Activated naive CD4-positive, alpha-beta T cell treated with anti-CD3 and anti-CD28 coated beads, Interleukin-2, amount 10 ng/mL, durations not matched to agents 7 days and 5 days (primary cell): ENCODE measurements around the gene NALCN.
A peak's percentile ranks its signal among the peaks of the same experiment; 100 is the strongest.

Experiments
- CTCF ChIA-PET: fragments of 350-600 bp; sonication (Branson Sonifier 250); formaldehyde crosslinking; loops from one replicate; lab custom pipeline; 2021; ENCODE audit warnings: antibody characterized with exemption; lab: Charles Lee
- DNase-seq: peaks from one replicate; pipeline ENCODE4 v3.0.0-alpha.2; 2020
- H3K27ac Mint-ChIP-seq: one replicate; pipeline ENCODE4 v1.8.0; 2021; ENCODE audit warnings: mild to moderate bottlenecking, moderate library complexity, mixed read lengths
- H3K27me3 Mint-ChIP-seq: one replicate; pipeline ENCODE4 v1.8.0; 2021; ENCODE audit warnings: mild to moderate bottlenecking, mixed read lengths
- H3K36me3 Mint-ChIP-seq: one replicate; pipeline ENCODE4 v1.8.0; 2021; ENCODE audit warnings: mixed read lengths
- H3K4me1 Mint-ChIP-seq: one replicate; pipeline ENCODE4 v1.8.0; 2021; ENCODE audit warnings: mixed read lengths
- H3K4me3 Mint-ChIP-seq: one replicate; pipeline ENCODE4 v1.8.0; 2021; ENCODE audit warnings: mild to moderate bottlenecking, moderate library complexity, mixed read lengths
- H3K9me3 Mint-ChIP-seq: one replicate; pipeline ENCODE4 v1.8.0; 2021; ENCODE audit warnings: mixed read lengths

NALCN gene

GRCh38 chr13:101301053-101301452 is 115.3 kb downstream of the NALCN start:
- no peak overlapping the region for H3K27ac Mint-ChIP-seq
- H3K36me3 Mint-ChIP-seq: no peaks in the 10 kb centered on the region
- no peak overlapping the region for H3K4me3 Mint-ChIP-seq
- H3K27me3 Mint-ChIP-seq: peaks cover 4% of the 10 kb centered on the region
- no peak for DNase-seq
- H3K9me3 Mint-ChIP-seq: no peaks in the 10 kb centered on the region
- CTCF ChIA-PET: no interaction called here
- H3K4me1 Mint-ChIP-seq: no peaks in the 10 kb centered on the region

GRCh38 chr13:101300531-101300930 is 115.8 kb downstream of the NALCN start:
- Mint-ChIP-seq H3K9me3 (no peaks in the 10 kb centered on the region), H3K4me1 (no peaks in the 10 kb centered on the region), H3K27me3 (peaks cover 4% of the 10 kb centered on the region), H3K36me3 (no peaks in the 10 kb centered on the region), H3K4me3 (no peak overlapping the region), H3K27ac (no peak overlapping the region)
- CTCF ChIA-PET: interaction anchor here (1.2 kb wide), 1 partner anchor 156 kb away, joined by 3 read pairs; no protein-coding TSS in a partner anchor
- no peak for DNase-seq

DNA sequence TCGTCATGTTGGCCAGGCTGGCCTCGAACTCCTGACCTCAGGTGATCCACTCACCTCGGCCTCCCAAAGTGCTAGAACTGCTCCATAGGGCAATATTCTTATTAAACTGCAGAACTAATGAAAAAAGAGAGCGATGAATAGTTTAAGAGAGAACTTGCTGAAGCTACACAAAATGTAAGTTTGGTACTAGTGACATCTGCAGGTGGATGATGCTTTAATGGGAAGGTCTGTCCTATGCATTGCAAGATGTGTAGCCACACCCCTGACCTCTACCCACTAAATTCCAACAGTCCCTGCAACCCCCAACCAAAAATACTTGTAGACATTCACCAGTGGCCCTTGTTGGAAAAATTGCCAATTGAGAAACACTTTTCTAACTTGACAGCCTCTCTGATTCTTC is 117.8 kb downstream of the NALCN start:
- CTCF ChIA-PET: interaction anchor here (1.3 to 1.8 kb wide), 2 partner anchors 148 to 154 kb away, joined by 4 to 9 read pairs; no protein-coding TSS in a partner anchor

GRCh38 chr13:101297794-101298193 is 118.5 kb downstream of the NALCN start:
- CTCF ChIA-PET: interaction anchor here (1.3 to 1.8 kb wide), 2 partner anchors 147 to 153 kb away, joined by 4 to 9 read pairs; no protein-coding TSS in a partner anchor
- Mint-ChIP-seq H3K27me3 (peaks cover 4% of the 10 kb centered on the region), H3K4me1 (no peaks in the 10 kb centered on the region), H3K4me3 (no peak overlapping the region), H3K27ac (no peak overlapping the region), H3K36me3 (no peaks in the 10 kb centered on the region), H3K9me3 (no peaks in the 10 kb centered on the region)
- no peak for DNase-seq

More for the DNA sequence above, 117.8 kb downstream of the NALCN start:
- no peak for DNase-seq
- H3K27me3 Mint-ChIP-seq: peaks cover 4% of the 10 kb centered on the region
- H3K27ac Mint-ChIP-seq: no peak overlapping the region
- H3K4me1 Mint-ChIP-seq: no peaks in the 10 kb centered on the region
- no peaks in the 10 kb centered on the region for H3K36me3 Mint-ChIP-seq
- no peaks in the 10 kb centered on the region for H3K9me3 Mint-ChIP-seq
- no peak overlapping the region for H3K4me3 Mint-ChIP-seq

DNA sequence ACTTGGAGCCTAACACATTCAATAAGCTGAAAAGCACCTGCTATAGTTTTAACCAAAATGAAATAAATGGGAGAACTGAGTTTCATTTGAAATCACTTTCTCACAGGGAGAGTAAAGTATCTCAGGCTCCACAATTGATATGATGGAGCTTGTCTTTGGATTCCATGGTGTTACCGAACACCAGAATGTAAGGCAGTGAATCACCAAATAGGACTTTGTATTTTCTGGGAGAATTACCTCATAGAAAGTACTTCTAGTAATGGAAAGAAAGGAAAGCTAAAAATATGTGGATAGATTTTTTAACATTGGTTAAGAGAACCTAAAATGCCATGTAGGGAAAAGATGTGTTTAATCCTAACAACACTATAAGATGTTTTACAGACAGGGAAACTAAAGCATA is 123.6 kb downstream of the NALCN start:
- H3K4me1 Mint-ChIP-seq: no peaks in the 10 kb centered on the region
- no peaks in the 10 kb centered on the region for H3K36me3 Mint-ChIP-seq
- H3K9me3 Mint-ChIP-seq: no peaks in the 10 kb centered on the region
- CTCF ChIA-PET: no interaction called here
- no peak overlapping the region for H3K4me3 Mint-ChIP-seq
- no peak overlapping the region for H3K27ac Mint-ChIP-seq
- no peak for DNase-seq
- no peaks in the 10 kb centered on the region for H3K27me3 Mint-ChIP-seq

- H3K9me3 Mint-ChIP-seq: no peaks in the 10 kb centered on the region
- CTCF ChIA-PET: interaction anchor here (1.0 kb wide), 1 partner anchor 147 kb away, joined by 3 read pairs; no protein-coding TSS in a partner anchor
- no peak overlapping the region for H3K4me3 Mint-ChIP-seq
- no peak for DNase-seq
- H3K4me1 Mint-ChIP-seq: no peaks in the 10 kb centered on the region
- no peaks in the 10 kb centered on the region for H3K36me3 Mint-ChIP-seq
- no peaks in the 10 kb centered on the region for H3K27me3 Mint-ChIP-seq
- no peak overlapping the region for H3K27ac Mint-ChIP-seq
These were observed 124.4 kb downstream of the NALCN start for GRCh38 chr13:101291646-101292515.

GRCh38 chr13:101291206-101291605 is 125.1 kb downstream of the NALCN start:
- H3K27me3 Mint-ChIP-seq: no peaks in the 10 kb centered on the region
- CTCF ChIA-PET: no interaction called here
- no peak overlapping the region for H3K27ac Mint-ChIP-seq
- H3K36me3 Mint-ChIP-seq: no peaks in the 10 kb centered on the region
- DNase-seq: no peak
- H3K9me3 Mint-ChIP-seq: no peaks in the 10 kb centered on the region
- H3K4me1 Mint-ChIP-seq: no peaks in the 10 kb centered on the region
- H3K4me3 Mint-ChIP-seq: no peak overlapping the region

DNA sequence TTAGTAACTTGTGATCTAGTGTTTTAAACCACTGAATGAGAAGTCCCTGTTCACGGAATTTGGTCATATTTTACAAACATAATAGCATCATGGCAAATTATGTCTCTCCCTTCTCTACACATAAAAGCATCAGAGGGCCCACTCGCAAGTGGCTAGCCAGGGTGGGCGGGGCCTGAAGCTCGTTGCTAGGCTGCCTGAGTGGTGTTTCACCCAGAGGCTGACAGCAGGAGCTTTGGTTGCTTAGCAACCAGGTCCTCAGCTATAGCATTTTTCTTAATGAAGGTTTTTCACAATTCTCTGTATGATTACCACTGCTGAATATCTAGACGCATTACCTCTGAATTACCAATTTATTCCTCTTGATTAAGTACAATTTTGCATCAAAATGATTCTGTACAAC is 126.5 kb downstream of the NALCN start:
- H3K9me3 Mint-ChIP-seq: no peaks in the 10 kb centered on the region
- H3K27me3 Mint-ChIP-seq: no peaks in the 10 kb centered on the region
- peak; percentile 26 for DNase-seq
- no peak overlapping the region for H3K27ac Mint-ChIP-seq
- H3K4me3 Mint-ChIP-seq: no peak overlapping the region
- H3K36me3 Mint-ChIP-seq: no peaks in the 10 kb centered on the region
- no peaks in the 10 kb centered on the region for H3K4me1 Mint-ChIP-seq
- CTCF ChIA-PET: no interaction called here

- Mint-ChIP-seq H3K4me1 (no peaks in the 10 kb centered on the region), H3K27ac (no peak overlapping the region), H3K27me3 (no peaks in the 10 kb centered on the region), H3K36me3 (no peaks in the 10 kb centered on the region), H3K9me3 (no peaks in the 10 kb centered on the region), H3K4me3 (no peak overlapping the region)
- no peak for DNase-seq
- CTCF ChIA-PET: interaction anchor here (0.6 kb wide), 1 partner anchor 70 kb away, joined by 3 read pairs; no protein-coding TSS in a partner anchor
These were observed 132.5 kb downstream of the NALCN start for GRCh38 chr13:101283782-101284181.

- H3K36me3 Mint-ChIP-seq: no peaks in the 10 kb centered on the region
- H3K9me3 Mint-ChIP-seq: no peaks in the 10 kb centered on the region
- H3K4me1 Mint-ChIP-seq: no peaks in the 10 kb centered on the region
- H3K4me3 Mint-ChIP-seq: no peak overlapping the region
- no peak overlapping the region for H3K27ac Mint-ChIP-seq
- no peak for DNase-seq
- CTCF ChIA-PET: no interaction called here
- no peaks in the 10 kb centered on the region for H3K27me3 Mint-ChIP-seq
These were observed 143.4 kb downstream of the NALCN start for GRCh38 chr13:101272886-101273285.

DNA sequence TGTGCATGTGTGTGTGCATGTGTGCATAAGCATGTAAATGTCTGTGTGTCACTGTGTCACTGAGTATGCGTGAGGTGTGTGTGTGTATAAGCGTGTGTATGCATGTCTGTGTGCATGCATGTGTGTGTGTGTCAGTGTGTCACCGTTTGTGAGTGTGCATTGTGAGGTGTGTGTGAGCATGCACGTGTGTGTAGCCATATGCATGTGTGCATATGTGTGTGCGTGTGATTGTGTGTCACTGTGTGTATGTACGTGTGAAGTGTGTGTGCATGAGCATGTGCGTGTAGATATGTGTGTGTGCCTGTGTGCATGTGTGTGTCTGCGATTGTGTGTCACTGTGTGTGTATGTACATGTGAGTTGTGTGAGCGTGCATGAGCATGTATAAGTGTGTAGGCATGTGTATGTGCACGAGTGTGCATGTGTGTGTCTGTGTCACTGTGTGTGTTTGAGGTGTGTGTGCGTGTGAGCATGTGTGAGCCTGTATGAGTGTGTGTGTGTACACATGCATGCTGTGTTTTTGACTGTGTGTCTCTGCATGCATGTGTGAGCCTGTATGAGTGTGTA is 144.5 kb downstream of the NALCN start:
- Mint-ChIP-seq H3K36me3 (no peaks in the 10 kb centered on the region), H3K4me3 (no peak overlapping the region), H3K9me3 (no peaks in the 10 kb centered on the region), H3K4me1 (no peaks in the 10 kb centered on the region), H3K27me3 (no peaks in the 10 kb centered on the region), H3K27ac (no peak overlapping the region)
- no peak for DNase-seq
- CTCF ChIA-PET: no interaction called here

DNA sequence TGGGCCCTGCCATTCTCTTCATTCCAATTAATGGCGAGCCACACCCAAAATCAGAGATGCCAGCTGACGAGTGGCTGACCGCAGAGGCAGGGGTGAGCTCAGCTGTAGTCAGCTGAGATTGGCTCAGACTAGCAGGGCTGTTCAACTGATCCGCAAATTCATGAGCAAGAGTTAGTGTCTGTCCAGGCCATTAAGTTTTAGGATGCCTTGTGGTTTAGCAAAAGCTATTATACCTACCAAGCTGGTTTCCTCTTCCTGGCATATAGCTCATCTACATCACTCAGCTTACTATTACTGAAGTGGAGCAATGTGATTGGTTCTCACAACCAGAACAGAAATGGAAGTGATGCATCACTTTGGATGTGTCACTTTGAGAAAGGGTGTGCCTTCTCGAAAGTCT is 148.7 kb downstream of the NALCN start:
- no peaks in the 10 kb centered on the region for H3K9me3 Mint-ChIP-seq
- CTCF ChIA-PET: no interaction called here

DNA sequence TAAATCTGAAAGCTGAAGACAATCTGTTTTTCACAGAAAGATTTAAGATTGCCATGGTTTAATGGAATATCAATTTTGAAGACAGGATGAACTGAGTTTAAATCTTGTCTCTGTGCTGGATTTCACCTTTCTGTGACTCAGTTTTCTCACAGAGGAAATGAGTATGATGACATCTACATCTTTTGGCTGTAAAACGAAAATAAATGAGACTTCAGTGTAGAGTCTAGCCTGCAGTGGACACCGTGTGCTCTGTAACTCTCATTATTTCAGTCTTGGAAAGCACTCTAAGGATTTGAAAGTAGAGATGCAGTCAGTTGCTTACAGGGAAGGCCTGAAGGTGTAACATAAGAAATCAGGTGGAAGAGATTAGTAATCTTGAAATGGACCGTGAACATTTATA is 150.4 kb downstream of the NALCN start:
- CTCF ChIA-PET: no interaction called here
- Mint-ChIP-seq H3K4me3 (no peak overlapping the region), H3K27ac (no peak overlapping the region), H3K27me3 (no peaks in the 10 kb centered on the region), H3K36me3 (no peaks in the 10 kb centered on the region), H3K4me1 (no peaks in the 10 kb centered on the region), H3K9me3 (no peaks in the 10 kb centered on the region)
- DNase-seq: no peak

More for the DNA sequence above, 148.7 kb downstream of the NALCN start:
- H3K27ac Mint-ChIP-seq: no peak overlapping the region
- no peaks in the 10 kb centered on the region for H3K27me3 Mint-ChIP-seq
- no peaks in the 10 kb centered on the region for H3K36me3 Mint-ChIP-seq
- no peak overlapping the region for H3K4me3 Mint-ChIP-seq
- no peaks in the 10 kb centered on the region for H3K4me1 Mint-ChIP-seq
- no peak for DNase-seq

DNA sequence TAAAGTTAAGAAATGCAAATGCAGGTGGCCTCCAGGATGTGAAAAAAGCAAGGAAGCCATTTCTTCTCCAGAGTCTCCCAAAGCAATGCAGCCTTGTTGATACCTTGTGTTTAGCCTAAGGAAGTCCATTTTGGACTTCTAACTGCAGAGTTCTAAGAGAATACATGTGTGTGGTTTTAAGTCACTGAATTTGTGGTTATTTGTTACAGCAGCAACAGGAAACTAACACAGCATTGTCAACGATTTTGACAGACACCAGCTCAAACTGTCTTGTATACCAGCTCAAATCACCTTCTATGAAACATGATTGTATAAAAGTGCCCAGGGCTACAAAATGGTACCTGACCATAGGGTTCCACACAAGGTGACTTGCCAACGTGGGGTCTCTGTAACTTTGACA is 151.4 kb downstream of the NALCN start:
- H3K4me3 Mint-ChIP-seq: no peak overlapping the region
- CTCF ChIA-PET: no interaction called here
- no peaks in the 10 kb centered on the region for H3K9me3 Mint-ChIP-seq
- H3K27me3 Mint-ChIP-seq: no peaks in the 10 kb centered on the region
- no peaks in the 10 kb centered on the region for H3K36me3 Mint-ChIP-seq
- no peak for DNase-seq
- no peak overlapping the region for H3K27ac Mint-ChIP-seq
- no peaks in the 10 kb centered on the region for H3K4me1 Mint-ChIP-seq

DNA sequence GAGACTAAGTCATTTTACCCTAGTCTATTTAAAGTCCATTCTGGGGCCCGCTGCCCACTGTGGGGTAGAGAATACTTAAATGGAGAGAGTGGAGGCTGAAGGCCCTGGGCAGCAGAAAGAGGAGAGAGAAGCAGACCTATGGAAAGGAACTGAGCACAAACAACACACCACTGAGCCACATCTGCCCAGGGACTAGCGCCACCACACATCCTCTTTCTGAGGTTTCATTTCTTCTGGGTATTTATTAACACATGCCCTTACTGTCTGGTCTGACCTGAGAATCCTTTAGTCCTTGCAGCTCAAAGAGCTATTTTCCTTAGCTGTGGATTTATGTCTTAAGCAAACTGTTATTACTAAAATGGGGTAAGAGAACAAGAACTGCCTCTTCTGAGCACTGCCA is 154.0 kb downstream of the NALCN start:
- Mint-ChIP-seq H3K27ac (no peak overlapping the region), H3K27me3 (peaks cover 4% of the 10 kb centered on the region), H3K9me3 (no peaks in the 10 kb centered on the region), H3K4me3 (no peak overlapping the region), H3K36me3 (no peaks in the 10 kb centered on the region), H3K4me1 (peaks cover 6% of the 10 kb centered on the region)
- no peak for DNase-seq
- CTCF ChIA-PET: no interaction called here
